ENCODE measurements around the gene RABEP2. TPM values are rescaled to one million over a fixed set of nuclear protein-coding genes. Genes with fewer than 3 reads are reported as not detected.
A peak's percentile ranks its signal among the peaks of the same experiment; 100 is the strongest.

Gene RABEP2
- total RNA-seq, 1 experiment from 2014 or later = 17.5 TPM

DNA sequence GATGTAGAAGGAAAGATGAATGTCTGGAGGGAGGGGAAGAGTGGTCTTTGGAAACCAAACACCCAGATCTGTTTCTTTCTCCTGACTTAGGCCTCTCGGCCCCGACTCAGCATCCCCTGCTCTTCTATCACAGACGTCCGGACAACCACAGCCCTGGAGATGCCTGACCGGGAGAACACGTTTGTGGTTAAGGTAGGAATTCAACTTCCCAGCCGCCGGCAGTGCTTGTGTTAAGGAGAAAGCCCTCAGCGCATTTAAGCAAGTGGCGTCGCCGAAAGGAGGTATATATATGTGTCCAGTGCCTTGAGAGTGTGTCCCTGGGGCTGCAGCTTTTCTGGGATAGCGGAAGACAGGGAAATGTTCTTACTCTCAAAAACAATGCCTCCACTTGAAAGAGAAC is 57.8 kb downstream of the RABEP2 start:
- DNase-seq = no peak
- H3K14ac ChIP-seq (ENCODE audit: insufficient read depth, low read length) = no peak overlapping the region
- peaks cover 1% of the 10 kb centered on the region; the same call in 1 of the 2 replicates for H3K4me1 ChIP-seq (ENCODE audit: insufficient read depth, low read length)
- H2BK15ac ChIP-seq (ENCODE audit: low read depth, low read length) = no peak overlapping the region
- no peak overlapping the region for H3K18ac ChIP-seq (ENCODE audit: insufficient read length, low read depth, low read length)
- no peak overlapping the region for H4K8ac ChIP-seq (replicated peaks; ENCODE audit: insufficient read length, low read depth, low read length)
- no CpG with 5 or more reads among the region's 13 CpGs for whole genome bisulfite sequencing (ENCODE audit: extremely low coverage, insufficient read length, low lambda C conversion rate)
- H4K91ac ChIP-seq (ENCODE audit: insufficient read length, low read depth, low read length) = no peak overlapping the region
- no peak overlapping the region for H3T11ph ChIP-seq (ENCODE audit: low read length)
- no peak overlapping the region for H3K9ac ChIP-seq (ENCODE audit: extremely low read depth, insufficient read length, low read length)
- H2AFZ ChIP-seq (ENCODE audit: low read length) = no peak overlapping the region
- H3K27me3 ChIP-seq (ENCODE audit: insufficient read depth, low read length) = no peaks in the 10 kb centered on the region
- Mint-ChIP-seq H3K4me3 (peak overlapping the region; percentile 22 to 54; a peak in 2 of 5 replicates), H3K27me3 (ENCODE audit: low read depth) (no peaks in the 10 kb centered on the region; the same call in 1 of the 2 replicates), H3K27ac (no peak overlapping the region), H3K36me3 (ENCODE audit: insufficient read depth in 1 of 3, low read depth in 3 of 3) (peaks cover 24 to 44% (median 44%) of the 10 kb centered on the region in 3 experiments), H3K9me3 (no peaks in the 10 kb centered on the region), H3K4me1 (peaks cover 9 to 18% of the 10 kb centered on the region in 2 experiments)
- no peak overlapping the region for H2BK20ac ChIP-seq (ENCODE audit: low read depth, low read length, poor library complexity, severe bottlenecking)
- H2AK5ac ChIP-seq (ENCODE audit: insufficient read length, low read length) = no peak overlapping the region
- no peak overlapping the region for H3K27ac ChIP-seq (ENCODE audit: insufficient read length, low read depth, low read length)
- H4K20me1 ChIP-seq (ENCODE audit: control insufficient read depth, insufficient read depth, insufficient read length) = peaks cover 1% of the 10 kb centered on the region
- peaks cover 9% of the 10 kb centered on the region for H3K23me2 ChIP-seq (ENCODE audit: insufficient read length, low read depth, low read length, poor library complexity, severe bottlenecking)
- H3K9me3 ChIP-seq (ENCODE audit: control insufficient read depth, low read depth, low read length) = no peaks in the 10 kb centered on the region
- no peak overlapping the region for H2BK12ac ChIP-seq (ENCODE audit: insufficient read length, low read depth, low read length)
- H3K79me1 ChIP-seq (ENCODE audit: insufficient read depth, low read depth, low read length, poor library complexity, severe bottlenecking) = peaks cover 3% of the 10 kb centered on the region
- no peak overlapping the region for H3K56ac ChIP-seq (ENCODE audit: insufficient read length, low read depth, low read length)
- no peak overlapping the region for H3K4me2 ChIP-seq (ENCODE audit: insufficient read depth, insufficient read length, low read length)
- H3K23ac ChIP-seq (ENCODE audit: insufficient read length, low read depth, low read length) = no peak overlapping the region
- no peak overlapping the region for H3K4ac ChIP-seq (ENCODE audit: low read depth, low read length)
- H2BK5ac ChIP-seq (ENCODE audit: insufficient read length, low read length) = no peak overlapping the region
- H3K79me2 ChIP-seq (ENCODE audit: insufficient read depth, low read length) = peaks cover 9% of the 10 kb centered on the region; the same call in 1 of the 2 replicates
- TF ChIP-seq, protein P1, sequence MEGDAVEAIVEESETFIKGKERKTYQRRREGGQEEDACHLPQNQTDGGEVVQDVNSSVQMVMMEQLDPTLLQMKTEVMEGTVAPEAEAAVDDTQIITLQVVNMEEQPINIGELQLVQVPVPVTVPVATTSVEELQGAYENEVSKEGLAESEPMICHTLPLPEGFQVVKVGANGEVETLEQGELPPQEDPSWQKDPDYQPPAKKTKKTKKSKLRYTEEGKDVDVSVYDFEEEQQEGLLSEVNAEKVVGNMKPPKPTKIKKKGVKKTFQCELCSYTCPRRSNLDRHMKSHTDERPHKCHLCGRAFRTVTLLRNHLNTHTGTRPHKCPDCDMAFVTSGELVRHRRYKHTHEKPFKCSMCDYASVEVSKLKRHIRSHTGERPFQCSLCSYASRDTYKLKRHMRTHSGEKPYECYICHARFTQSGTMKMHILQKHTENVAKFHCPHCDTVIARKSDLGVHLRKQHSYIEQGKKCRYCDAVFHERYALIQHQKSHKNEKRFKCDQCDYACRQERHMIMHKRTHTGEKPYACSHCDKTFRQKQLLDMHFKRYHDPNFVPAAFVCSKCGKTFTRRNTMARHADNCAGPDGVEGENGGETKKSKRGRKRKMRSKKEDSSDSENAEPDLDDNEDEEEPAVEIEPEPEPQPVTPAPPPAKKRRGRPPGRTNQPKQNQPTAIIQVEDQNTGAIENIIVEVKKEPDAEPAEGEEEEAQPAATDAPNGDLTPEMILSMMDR (conservative IDR thresholded peaks at IDR 0.05) = no peak
- no peak overlapping the region for H2BK120ac ChIP-seq (ENCODE audit: low read depth, low read length, poor library complexity, severe bottlenecking)
- no peak overlapping the region for H4K5ac ChIP-seq (ENCODE audit: insufficient read length, low read depth, low read length)
